Activated CD8-positive, alpha-beta memory T cell treated with anti-CD3 and anti-CD28 coated beads for 24 hours (primary cell): ENCODE measurements around the gene TCF20.

Source experiments
- DNase-seq: peaks from one replicate; pipeline ENCODE4 v3.0.0-alpha.2; 2020

TCF20 gene

GRCh38 chr22:42256930-42257329 is 13.5 kb downstream of the TCF20 start:
- no peak for DNase-seq

DNA sequence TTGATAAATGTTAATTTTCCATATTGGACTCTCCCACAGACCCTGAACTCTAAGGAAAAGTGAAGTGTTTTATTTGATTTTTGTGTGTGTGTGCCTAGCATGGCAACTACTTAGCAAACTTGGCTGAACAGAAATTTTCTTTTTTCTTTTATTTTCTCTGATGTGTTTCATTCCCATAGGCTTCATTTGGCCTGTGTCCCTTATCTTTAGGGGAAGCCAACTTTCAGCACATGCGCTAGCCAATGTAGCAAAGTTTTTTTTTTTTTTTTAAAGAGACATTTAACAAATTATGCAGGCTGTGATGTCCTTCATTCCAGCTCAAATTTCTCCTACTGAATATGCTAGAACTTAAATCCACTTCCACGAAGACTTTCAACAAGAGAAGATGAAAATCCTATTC is 14.2 kb downstream of the TCF20 start:
- no peak for DNase-seq

- no peak for DNase-seq
Observed at GRCh38 chr22:42249831-42250230, 20.6 kb downstream of the TCF20 start.

- no peak for DNase-seq
Observed at GRCh38 chr22:42248995-42249394, 21.5 kb downstream of the TCF20 start.

DNA sequence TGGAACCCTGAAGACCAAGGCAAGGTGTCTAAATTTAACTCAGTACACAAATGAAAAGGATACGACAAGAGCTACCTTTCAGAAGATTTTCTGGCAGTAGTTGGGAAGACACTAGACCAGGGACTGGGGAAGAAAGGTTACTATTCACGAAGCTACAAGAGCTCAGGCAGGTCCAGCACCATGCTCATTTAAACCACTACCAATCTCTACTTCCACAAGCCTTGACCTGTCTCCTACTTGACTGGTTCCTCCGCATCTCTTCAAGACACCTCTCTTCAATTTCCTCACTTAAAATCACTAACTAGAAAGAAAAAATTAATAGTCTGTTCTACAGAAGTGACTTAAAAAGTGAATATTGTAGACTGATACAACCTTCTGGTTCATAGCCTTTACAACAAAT is 22.9 kb downstream of the TCF20 start:
- DNase-seq = no peak

- DNase-seq = no peak
Observed at GRCh38 chr22:42243802-42244060, 26.7 kb downstream of the TCF20 start.

DNA sequence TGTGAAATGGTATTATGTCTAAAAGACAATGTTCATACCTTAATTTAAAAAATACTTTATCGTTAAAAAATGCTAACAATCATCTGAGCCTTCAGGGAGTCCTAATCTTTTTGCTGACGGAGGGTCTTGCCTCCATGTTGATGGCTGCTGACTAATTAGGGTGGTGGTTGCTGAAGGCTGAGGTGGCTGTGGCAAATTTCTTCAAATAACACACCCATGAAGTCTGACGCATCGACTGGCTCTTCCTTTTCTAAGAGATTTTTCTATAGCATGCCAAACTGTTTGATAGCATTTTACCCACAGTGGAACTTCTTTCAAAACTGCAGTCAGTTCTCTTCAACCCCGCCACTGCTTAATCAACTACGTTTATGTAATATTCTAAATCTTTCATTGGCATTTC is 33.6 kb downstream of the TCF20 start:
- no peak for DNase-seq

DNA sequence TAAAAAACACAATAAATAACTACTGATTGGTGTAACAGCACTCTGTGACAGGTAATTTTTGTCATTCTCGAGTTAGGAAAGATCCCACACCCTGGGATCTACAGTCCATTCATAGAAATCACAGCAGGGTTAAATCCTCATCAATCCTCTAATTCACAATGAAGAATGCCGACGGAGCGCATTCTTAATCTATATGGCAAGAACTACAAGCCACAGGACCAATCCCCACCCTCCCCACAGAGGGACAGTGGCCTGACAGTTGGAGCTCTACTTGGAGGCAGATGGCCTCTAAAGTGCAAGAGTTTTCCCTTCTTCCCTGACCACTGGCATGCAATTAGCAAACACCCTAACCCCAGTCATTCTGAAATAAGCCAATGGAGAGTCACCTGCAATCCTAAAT is 34.2 kb downstream of the TCF20 start:
- DNase-seq = no peak

GRCh38 chr22:42233879-42234278 is 36.6 kb downstream of the TCF20 start:
- DNase-seq = no peak

DNA sequence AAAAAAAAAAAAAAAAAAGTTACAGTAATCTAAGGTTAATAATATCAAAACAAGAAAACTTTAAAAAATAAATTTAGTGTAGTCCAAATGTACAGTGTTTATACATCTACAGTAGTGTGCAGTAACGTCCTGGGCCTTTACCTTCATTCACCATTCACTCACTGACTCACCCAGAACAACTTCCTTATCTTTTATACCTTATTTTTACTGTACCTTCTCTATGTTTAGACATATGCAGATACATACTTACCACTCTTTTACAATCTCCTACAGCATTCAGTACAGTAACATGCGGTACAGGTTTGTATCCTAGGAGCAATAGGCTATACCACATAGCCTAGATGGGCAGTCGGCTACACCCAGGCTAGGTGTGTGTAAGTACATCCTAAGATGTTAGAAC is 38.5 kb downstream of the TCF20 start:
- no peak for DNase-seq

- DNase-seq = peak; percentile 13
Observed at GRCh38 chr22:42229455-42230149, 40.9 kb downstream of the TCF20 start.

- DNase-seq = no peak
Observed at GRCh38 chr22:42228483-42228882, 42.0 kb downstream of the TCF20 start.

- no peak for DNase-seq
Observed at GRCh38 chr22:42227435-42227834, 43.0 kb downstream of the TCF20 start.

DNA sequence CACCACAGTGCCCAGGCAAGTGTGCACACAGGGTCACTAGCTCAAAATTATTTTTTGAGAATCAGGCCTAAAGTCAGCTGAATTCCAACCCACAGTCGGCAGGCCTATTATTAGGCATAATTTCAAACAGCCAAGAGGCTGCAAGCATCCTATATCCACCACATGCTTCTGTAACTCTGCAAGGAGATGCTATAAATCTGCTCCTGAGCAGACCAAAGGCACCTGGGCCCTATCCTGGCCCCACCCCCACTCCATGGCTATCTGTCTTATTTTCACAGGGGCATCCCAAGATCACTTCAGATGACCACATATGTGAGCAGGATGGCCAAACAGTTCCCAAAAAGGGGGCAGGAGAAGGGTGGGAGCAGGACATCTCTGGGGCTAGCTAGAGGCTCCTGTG is 44.6 kb downstream of the TCF20 start:
- DNase-seq = no peak

DNA sequence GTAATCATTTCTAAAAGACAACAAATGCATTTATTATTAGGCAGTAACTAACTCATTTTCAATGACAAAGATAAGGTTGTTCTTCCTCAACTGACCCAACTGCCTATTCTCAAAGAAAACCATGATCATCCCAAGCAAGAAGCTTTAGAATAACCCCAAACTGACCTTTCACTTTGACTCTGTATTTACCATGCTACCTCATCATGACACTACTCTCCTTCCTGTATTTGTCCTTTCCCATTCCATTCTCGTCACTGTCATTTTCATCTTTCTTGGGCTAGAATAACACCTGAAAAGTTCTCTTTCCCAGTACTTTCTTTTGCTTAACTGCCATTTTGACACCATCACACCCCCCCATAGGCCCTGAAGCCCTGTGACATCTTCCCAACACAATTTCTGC is 48.3 kb downstream of the TCF20 start:
- DNase-seq = no peak
